22Rv1 (cell line): ENCODE results near the gene GIGYF1.

ENCODE experiments used
- CTCF ChIP-seq: fragments of 450-650 bp; IDR thresholded peaks from 2 replicates; pipeline ENCODE4 v1.5.1; 2017; ENCODE audit warnings: mild to moderate bottlenecking
- ZFX ChIP-seq: fragments of 450-650 bp; IDR thresholded peaks from 2 replicates; pipeline ENCODE4 v1.6.1; 2017; ENCODE audit warnings: antibody characterized with exemption, borderline replicate concordance

GRCh38 chr7:100671353-100672327 is 22.4 kb downstream of the GIGYF1 start:
- no peak for TF ChIP-seq CTCF
- no peak for TF ChIP-seq ZFX
